C4-2B (cell line): ENCODE measurements around the gene ANKRA2.

ENCODE experiments used
- CTCF ChIP-seq: fragments of 450-650 bp; conservative IDR thresholded peaks from 2 replicates; pipeline ENCODE4 v1.5.1; 2017; ENCODE audit warnings: mild to moderate bottlenecking
- ZFX ChIP-seq: fragments of 450-650 bp; IDR thresholded peaks from 2 replicates; pipeline ENCODE4 v1.6.1; 2017

DNA sequence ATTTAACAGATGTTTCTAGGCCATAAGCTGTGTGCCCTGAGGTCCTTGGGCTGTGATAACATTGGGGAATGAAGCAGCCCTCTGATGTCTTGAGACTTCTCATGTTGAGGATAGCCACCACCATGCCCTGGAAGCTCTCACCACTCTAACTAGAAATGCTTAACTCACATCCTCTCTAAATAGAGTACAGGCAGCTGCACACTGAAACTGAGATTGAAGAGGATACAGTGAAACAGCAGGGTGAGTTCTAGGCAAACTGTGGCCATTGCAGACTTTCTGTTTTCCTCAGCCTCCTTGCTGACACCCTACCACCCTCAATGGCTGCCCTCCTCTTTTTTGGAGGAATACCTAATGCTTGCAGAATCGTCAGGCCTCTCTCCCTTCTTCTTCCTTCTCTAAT is 22.5 kb upstream of the ANKRA2 start:
- TF ChIP-seq CTCF (no peak), ZFX (no peak)
